Thyroid gland (tissue), 4 donors: ENCODE results near the gene TUBA3E. TPM values are rescaled to one million over a fixed set of nuclear protein-coding genes. Genes with fewer than 3 reads are reported as not detected.
"Not testable (repeated sequence)": the region's sequence is repeated elsewhere in the genome, so short reads cannot be mapped to it uniquely, and the experiment has no call there.

Source experiments
- DNase-seq, 2 donors: peaks; one replicate each; pipeline ENCODE4 v3.0.0-alpha.2; 2019
- H3K27ac ChIP-seq, 3 donors: fragments of 200-600 bp; sonication (generic); 1 replicate in 2 of 3; 2 replicates in 1 of 3; pipeline ENCODE4 v1.5.1; 2016 to 2019; ENCODE audit warnings: mild to moderate bottlenecking in 1 of 3, moderate library complexity in 1 of 3
- H3K27me3 ChIP-seq: fragments of 200-600 bp; sonication (generic); one replicate; pipeline ENCODE4 v1.5.1; 2019
- H3K36me3 ChIP-seq, 2 donors: fragments of 200-600 bp; sonication (generic); one replicate each; pipeline ENCODE4 v1.5.1; 2016 to 2019
- H3K4me1 ChIP-seq, 2 donors: fragments of 200-600 bp; sonication (generic); one replicate each; pipeline ENCODE4 v1.5.1; 2017 to 2019
- H3K4me3 ChIP-seq, 3 donors: fragments of 200-600 bp; sonication (generic); replicated peaks in 1 of 3; 1 replicate in 2 of 3; 2 replicates in 1 of 3; pipeline ENCODE4 v1.5.1; 2016; ENCODE audit warnings: mild to moderate bottlenecking in 1 of 3
- H3K9me3 ChIP-seq: fragments of 200-600 bp; sonication (generic); one replicate; pipeline ENCODE4 v1.5.1; 2017
- CTCF ChIP-seq, 6 experiments: fragments of 200-600 bp in 3 of 6; fragments of 450-650 bp in 3 of 6; sonication (generic) in 3 of 6; IDR thresholded peaks; one replicate each; pipeline ENCODE4 v1.5.1; 2016 to 2019; ENCODE audit warnings: antibody characterized with exemption in 6 of 6, mild to moderate bottlenecking in 2 of 6, inconsistent platforms in 1 of 6, moderate library complexity in 1 of 6
- POLR2A ChIP-seq, 2 donors: fragments of 450-650 bp; IDR thresholded peaks; one replicate each; pipeline ENCODE4 v1.6.1; 2017; ENCODE audit warnings: antibody characterized with exemption in 2 of 2, mild to moderate bottlenecking in 2 of 2, moderate library complexity in 1 of 2
- WGBS, 2 donors: methylation state at CpG; one replicate each; pipeline ENCODE4 v1.1.5; 2017; 5-methylcytosine and 5-hydroxymethylcytosine counted together
- intact Hi-C: fragments of 100-400 bp; cut with DNase I; formaldehyde crosslinking; loops from one replicate; pipeline ENCODE4 v1.15.1; 2023
- total RNA-seq, 4 donors: library from RNA; depleted of rRNA; stranded (reverse); fragments of >200 nt; gene quantifications; one replicate each; pipeline ENCODE4 v1.2.3, GENCODE V29; 2016

The TUBA3E gene
- total RNA-seq, 4 donors from 2014 or later = 0.27 TPM; not detected in 3

DNA sequence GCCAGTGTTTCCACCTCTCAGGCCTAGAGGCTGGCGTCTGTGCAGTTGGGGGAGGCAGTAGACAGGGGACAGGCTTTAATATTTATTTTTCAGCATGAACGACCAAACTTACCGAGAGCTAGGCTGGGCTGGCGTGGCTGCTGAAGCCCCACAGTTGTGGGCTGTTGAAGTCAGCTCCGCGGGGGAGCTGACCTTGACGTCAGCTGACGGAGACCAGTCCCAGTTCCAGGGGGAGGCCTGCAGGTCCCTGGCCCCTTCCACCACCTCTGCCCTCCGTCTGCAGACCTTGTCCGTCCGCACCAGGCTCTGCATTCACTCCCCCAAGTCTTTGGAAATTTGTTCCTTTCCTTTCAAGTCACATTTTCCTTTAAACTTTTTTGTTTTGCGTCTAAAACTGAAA lies 33.4 kb upstream of the TUBA3E start:
- H3K4me3 ChIP-seq = no peak overlapping the region
- H3K27ac ChIP-seq = no peak overlapping the region
- no peak for TF ChIP-seq POLR2A (IDR thresholded peaks at IDR 0.05)
- no peak for TF ChIP-seq CTCF (IDR thresholded peaks at IDR 0.05)
- intact Hi-C loops = no loop called here
- no peaks in the 10 kb centered on the region for H3K4me1 ChIP-seq
- H3K36me3 ChIP-seq = no peaks in the 10 kb centered on the region
- no peaks in the 10 kb centered on the region for H3K9me3 ChIP-seq
- H3K27me3 ChIP-seq = no peaks in the 10 kb centered on the region
- WGBS, 2 donors = 79 to 80% methylated on average over 12 of the region's 12 CpGs
- no peak for DNase-seq

- H3K27ac ChIP-seq, intact Hi-C loops: not testable (repeated sequence)
- 83 to 88% methylated on average over 9 to 11 of the region's 15 CpGs for WGBS, 2 donors
These were observed 32.7 kb upstream of the TUBA3E start for GRCh38 chr2:130230907-130231306.

GRCh38 chr2:130230376-130230775 lies 32.1 kb upstream of the TUBA3E start:
- H3K9me3 ChIP-seq, DNase-seq, H3K36me3 ChIP-seq, H3K4me3 ChIP-seq, H3K27ac ChIP-seq, intact Hi-C loops, H3K4me1 ChIP-seq, H3K27me3 ChIP-seq: not testable (repeated sequence)
- WGBS, 2 donors = 93% methylated on average over 15 to 18 of the region's 18 CpGs

More at GRCh38 chr2:130230907-130231306, 32.7 kb upstream of the TUBA3E start:
- not testable (repeated sequence) for H3K27me3 ChIP-seq, H3K36me3 ChIP-seq, H3K4me1 ChIP-seq, DNase-seq, H3K4me3 ChIP-seq, H3K9me3 ChIP-seq

GRCh38 chr2:130229161-130229510 lies 30.9 kb upstream of the TUBA3E start:
- H3K4me1 ChIP-seq, H3K36me3 ChIP-seq, H3K27ac ChIP-seq, H3K27me3 ChIP-seq, H3K4me3 ChIP-seq, intact Hi-C loops, H3K9me3 ChIP-seq: not testable (repeated sequence)
- 20 to 43% methylated on average over 1 to 36 of the region's 48 CpGs for WGBS, 2 donors
- DNase-seq = peak; percentile 36 to 42

- H3K36me3 ChIP-seq, H3K4me3 ChIP-seq, H3K9me3 ChIP-seq, intact Hi-C loops, H3K27me3 ChIP-seq, H3K4me1 ChIP-seq, DNase-seq, H3K27ac ChIP-seq: not testable (repeated sequence)
- 71 to 91% methylated on average over 23 to 32 of the region's 69 CpGs for WGBS, 2 donors
These were observed 30.4 kb upstream of the TUBA3E start for GRCh38 chr2:130228467-130229160.

- H3K36me3 ChIP-seq, H3K27me3 ChIP-seq, intact Hi-C loops, H3K4me3 ChIP-seq, H3K27ac ChIP-seq, H3K4me1 ChIP-seq, H3K9me3 ChIP-seq, DNase-seq: not testable (repeated sequence)
- 94 to 96% methylated on average over 21 of the region's 21 CpGs for WGBS, 2 donors
These were observed 29.8 kb upstream of the TUBA3E start for GRCh38 chr2:130228005-130228404.

GRCh38 chr2:130222523-130222922 lies 24.3 kb upstream of the TUBA3E start:
- H3K36me3 ChIP-seq, H3K27me3 ChIP-seq, H3K4me3 ChIP-seq, DNase-seq, H3K27ac ChIP-seq, H3K9me3 ChIP-seq, H3K4me1 ChIP-seq, intact Hi-C loops: not testable (repeated sequence)
- WGBS, 2 donors = 52 to 55% methylated on average over 4 of the region's 4 CpGs

DNA sequence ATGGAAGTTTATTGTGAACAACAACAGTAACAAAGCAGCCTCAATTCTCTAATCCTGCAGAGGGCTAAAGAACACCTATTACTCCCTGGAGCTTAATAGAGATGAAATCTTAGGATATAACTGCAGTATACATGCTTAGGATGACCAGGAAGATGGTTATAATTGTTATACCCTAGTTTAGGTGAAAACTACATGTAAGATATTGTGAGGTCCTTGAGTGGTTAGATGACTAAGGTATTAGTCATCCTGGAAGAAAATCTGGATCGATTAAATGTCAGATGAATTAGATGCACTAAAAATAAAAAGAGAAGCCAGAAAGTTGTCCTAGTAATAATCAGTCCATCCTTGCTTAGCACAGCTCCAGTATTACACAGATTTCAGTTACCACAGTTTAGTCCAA lies 22.3 kb upstream of the TUBA3E start:
- H3K9me3 ChIP-seq, H3K4me1 ChIP-seq, H3K27ac ChIP-seq, H3K36me3 ChIP-seq, intact Hi-C loops, H3K4me3 ChIP-seq, DNase-seq, H3K27me3 ChIP-seq: not testable (repeated sequence)
- 59 to 67% methylated on average over 1 of the region's 1 CpG for WGBS, 2 donors

DNA sequence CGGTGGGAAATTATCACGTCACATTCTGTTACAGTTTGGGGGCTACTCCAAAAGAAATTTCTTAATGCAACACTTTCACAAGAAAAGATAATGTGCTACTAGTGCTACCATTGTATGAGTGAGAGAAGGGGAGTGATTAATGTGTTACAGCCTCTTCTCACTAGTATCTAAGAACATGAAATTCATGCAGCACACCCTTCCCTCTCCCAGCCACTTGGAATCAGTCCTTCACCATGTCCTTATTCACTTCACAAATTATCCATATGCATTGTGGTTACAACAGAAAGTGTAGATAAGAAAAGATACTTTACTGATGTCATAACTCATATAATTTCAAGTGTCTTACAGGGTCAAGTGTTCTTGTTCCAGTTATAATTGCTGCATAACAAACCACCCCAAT lies 20.9 kb upstream of the TUBA3E start:
- WGBS, 2 donors = 81 to 84% methylated on average over 2 of the region's 2 CpGs
- DNase-seq, H3K4me1 ChIP-seq, H3K4me3 ChIP-seq, intact Hi-C loops, H3K36me3 ChIP-seq, H3K9me3 ChIP-seq, H3K27me3 ChIP-seq, H3K27ac ChIP-seq: not testable (repeated sequence)

DNA sequence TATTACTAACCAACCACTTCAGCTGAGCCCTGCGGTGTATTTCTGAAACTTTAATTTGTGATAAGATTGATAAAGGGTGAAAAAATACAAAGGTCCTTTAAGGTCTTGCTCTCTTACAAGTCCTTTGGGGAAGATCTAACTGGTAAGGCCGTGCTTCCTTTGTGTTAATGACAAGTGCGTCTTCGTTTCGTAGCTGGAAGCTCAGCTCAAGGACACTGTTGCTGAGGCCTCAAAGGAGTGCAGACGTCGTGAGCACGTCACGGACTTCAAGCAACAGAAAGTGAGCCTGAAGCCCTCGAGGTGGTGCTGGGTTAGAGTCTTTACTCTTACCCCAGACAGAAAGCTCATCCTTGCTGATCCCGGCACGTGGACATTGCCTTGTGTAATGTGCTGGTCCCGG lies 8.8 kb upstream of the TUBA3E start:
- H3K27me3 ChIP-seq, DNase-seq, H3K36me3 ChIP-seq, H3K27ac ChIP-seq, H3K4me1 ChIP-seq, H3K4me3 ChIP-seq, H3K9me3 ChIP-seq, intact Hi-C loops: not testable (repeated sequence)
- 86% methylated on average over 10 to 13 of the region's 13 CpGs for WGBS, 2 donors

GRCh38 chr2:130203150-130203549 lies 4.9 kb upstream of the TUBA3E start:
- H3K4me3 ChIP-seq, H3K36me3 ChIP-seq, H3K27ac ChIP-seq, intact Hi-C loops, DNase-seq, H3K9me3 ChIP-seq, H3K4me1 ChIP-seq, H3K27me3 ChIP-seq: not testable (repeated sequence)
- WGBS, 2 donors = 74 to 92% methylated on average over 1 to 2 of the region's 3 CpGs

GRCh38 chr2:130202518-130202917 lies 4.3 kb upstream of the TUBA3E start:
- H3K4me3 ChIP-seq, intact Hi-C loops, DNase-seq, H3K4me1 ChIP-seq, H3K9me3 ChIP-seq, H3K27ac ChIP-seq, H3K27me3 ChIP-seq, H3K36me3 ChIP-seq: not testable (repeated sequence)
- 44% methylated on average over 1 of the region's 7 CpGs; no CpG with 5 or more reads in 1 of the 2 donors for WGBS, 2 donors
